ENCODE measurements around the gene RETN.

Gene RETN

DNA sequence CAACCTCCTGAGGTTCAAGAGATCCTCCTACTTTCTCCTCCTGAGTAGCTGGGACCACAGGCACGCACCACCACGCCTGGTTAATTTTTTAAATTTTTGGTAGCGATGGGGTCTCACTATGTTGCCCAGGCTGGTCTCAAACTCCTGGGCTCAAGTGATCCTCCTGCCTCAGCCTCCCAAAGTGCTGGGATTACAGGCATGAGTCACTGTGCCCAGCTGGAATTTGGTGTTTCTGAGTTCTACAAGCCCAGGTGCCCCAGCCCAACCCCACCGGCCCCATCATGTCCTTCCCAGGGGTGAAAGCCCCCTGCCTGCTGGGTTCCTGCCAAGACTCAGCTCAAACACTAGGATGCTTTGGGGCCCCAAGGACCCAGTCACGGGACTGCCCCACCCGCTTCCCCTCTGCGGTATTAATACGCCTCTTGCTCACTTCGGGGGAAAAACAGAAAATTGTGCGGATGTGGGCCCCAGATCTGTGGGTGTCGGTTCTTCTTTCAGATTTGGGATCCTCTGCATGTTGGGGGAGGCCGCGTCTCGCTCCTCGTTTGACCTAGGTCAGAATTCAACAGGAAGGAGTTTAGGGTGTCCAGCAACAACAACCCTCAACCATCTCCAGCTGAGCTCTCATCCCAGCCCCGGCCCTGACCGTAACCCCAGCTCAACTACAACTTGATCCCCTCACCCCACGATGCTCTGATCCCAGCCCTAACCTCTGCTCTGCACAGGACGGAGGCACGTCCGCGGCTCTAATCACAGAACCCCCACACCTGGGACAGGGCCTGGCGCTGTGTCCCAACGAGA is 36.7 kb downstream of the RETN start:
- in situ Hi-C loops (cut with MboI; ENCODE audit: low sequenced_read_pairs), result no loop called here

GRCh38 chr19:7706188-7706954 is 37.5 kb downstream of the RETN start:
- in situ Hi-C loops (cut with MboI; ENCODE audit: low sequenced_read_pairs), result no loop called here

DNA sequence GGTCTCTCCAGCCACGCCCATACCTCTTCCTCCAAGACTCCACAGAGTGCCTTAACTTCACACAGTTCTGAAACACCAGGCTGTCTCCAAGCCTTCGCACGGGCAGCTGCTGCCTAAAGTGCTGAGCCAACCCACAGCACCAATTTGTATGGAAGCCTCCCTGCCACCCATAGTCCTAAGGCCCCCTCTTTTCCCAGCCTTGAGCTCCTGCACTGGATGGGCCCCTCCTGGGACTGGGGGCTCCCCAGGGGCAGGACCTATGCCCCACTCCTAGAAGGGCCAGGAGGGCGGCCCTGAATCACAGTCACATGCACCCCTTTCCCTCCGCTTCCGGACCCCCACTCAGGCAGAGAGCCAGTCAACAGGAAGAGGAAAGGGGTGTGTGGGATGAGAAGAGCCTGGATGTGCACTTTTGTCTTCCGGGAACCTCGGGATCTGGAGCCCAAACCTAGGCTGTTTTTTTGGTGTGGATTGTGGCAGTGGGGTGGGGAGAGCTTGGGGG is 38.2 kb downstream of the RETN start:
- in situ Hi-C loops (cut with MboI; ENCODE audit: low sequenced_read_pairs), result no loop called here

DNA sequence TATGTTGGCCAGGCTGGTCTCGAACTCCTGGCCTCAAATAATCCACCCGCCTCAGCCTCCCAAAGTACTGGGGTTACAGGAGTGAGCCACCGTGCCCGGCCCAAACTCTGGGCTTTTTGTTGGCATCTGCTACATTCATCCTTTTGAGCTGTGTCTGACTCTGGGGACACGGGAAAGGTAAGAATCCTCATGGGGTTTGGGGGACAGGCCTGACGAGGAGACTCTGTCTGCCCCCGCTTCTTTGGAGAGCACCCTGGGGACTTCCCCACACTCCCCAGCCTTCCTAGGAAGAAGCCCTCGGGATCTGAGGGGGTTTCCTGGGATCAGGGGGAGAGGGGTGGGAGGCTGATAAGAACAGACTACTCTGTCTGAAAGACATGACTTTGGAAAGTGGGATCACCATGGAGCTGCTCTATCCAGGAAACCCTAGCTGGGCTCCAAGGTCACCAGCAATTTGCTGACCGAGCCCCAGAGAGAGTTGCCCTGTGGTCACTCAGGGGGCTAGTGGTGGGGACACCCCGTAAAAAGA is 41.1 kb downstream of the RETN start:
- in situ Hi-C loops (cut with MboI; ENCODE audit: low sequenced_read_pairs), result no loop called here

- in situ Hi-C loops (cut with MboI; ENCODE audit: low sequenced_read_pairs), result no loop called here
Observed at GRCh38 chr19:7710616-7711015, 41.8 kb downstream of the RETN start.

DNA sequence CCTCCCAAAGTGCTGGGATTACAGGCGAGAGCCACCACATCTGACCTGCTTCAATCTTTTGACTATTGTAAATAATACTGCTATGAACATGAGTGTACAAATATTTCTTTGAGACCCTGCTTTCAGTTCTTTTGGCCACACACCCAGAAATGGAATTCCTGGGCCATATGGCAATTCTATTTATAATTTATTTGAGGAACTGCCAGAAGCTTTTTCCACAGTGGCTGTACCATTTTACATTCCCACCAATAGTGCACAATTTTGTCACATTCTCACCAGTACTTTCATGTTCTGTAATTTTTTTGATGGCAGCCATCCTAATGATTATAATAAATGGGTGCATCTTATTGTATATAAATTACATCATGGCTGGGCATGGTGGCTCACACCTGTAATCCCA is 46.8 kb downstream of the RETN start:
- in situ Hi-C loops (cut with MboI; ENCODE audit: low sequenced_read_pairs), result no loop called here

GRCh38 chr19:7716762-7717161 is 47.9 kb downstream of the RETN start:
- in situ Hi-C loops (cut with MboI; ENCODE audit: low sequenced_read_pairs), result no loop called here

DNA sequence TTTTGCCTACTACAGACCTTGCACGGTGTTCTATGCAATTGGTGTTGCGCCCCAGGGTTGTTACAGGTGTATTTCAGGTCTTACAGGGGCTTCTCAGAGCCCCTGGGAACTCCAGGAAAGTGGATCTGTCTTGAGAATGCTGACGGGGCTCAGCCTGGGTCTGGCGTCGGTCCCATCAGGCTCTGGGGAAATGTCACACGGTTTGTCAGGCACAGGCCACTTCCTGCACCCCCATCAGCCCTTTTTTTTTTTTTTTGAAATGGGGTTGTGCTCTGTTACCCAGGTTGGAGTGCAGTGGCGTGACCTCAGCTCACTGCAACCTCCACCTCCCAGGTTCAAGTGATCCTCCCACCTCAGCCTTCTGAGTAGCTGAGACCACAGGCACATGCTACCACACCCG is 49.8 kb downstream of the RETN start:
- in situ Hi-C loops (cut with MboI; ENCODE audit: low sequenced_read_pairs), result no loop called here
